PC-3 (cell line): ENCODE measurements around the gene EPS8L3.

Experiments
- CTCF ChIP-seq: fragments of 300-600 bp; sonication (generic); conservative IDR thresholded peaks from 2 replicates; pipeline ENCODE4 v1.5.1; 2017; ENCODE audit warnings: antibody characterized with exemption, low read depth, mild to moderate bottlenecking, low read length
- EZH2 ChIP-seq: fragments of 300-600 bp; sonication (generic); IDR thresholded peaks from one replicate; pipeline ENCODE4 v1.6.1; 2017; ENCODE audit warnings: antibody characterized with exemption, mild to moderate bottlenecking, low read length; ENCODE audit not compliant: unreplicated experiment
- EZH2phosphoT487 ChIP-seq: fragments of 300-600 bp; sonication (generic); IDR thresholded peaks from 2 replicates; pipeline ENCODE4 v1.6.1; 2018; ENCODE audit warnings: mild to moderate bottlenecking, antibody characterized with exemption, low read length, borderline replicate concordance

- TF ChIP-seq EZH2, result no peak
- TF ChIP-seq CTCF, result no peak
- no peak for TF ChIP-seq EZH2phosphoT487
Measured at GRCh38 chr1:109730666-109731065, 33.1 kb downstream of the EPS8L3 start.
